ENCODE data around the gene FAM83C.

GRCh38 chr20:35286899-35287508 is 5.2 kb downstream of the FAM83C start:
- no peak for TF ChIP-seq REST (IDR thresholded peaks at IDR 0.05; ENCODE audit: low read depth)
- no peak for TF ChIP-seq EP300 (IDR thresholded peaks at IDR 0.05; ENCODE audit: borderline replicate concordance)
- no peak for TF ChIP-seq ZBTB7A (IDR thresholded peaks at IDR 0.05; ENCODE audit: low read depth)
- TF ChIP-seq CEBPB (IDR thresholded peaks at IDR 0.05) = no peak
- no peak for TF ChIP-seq YY1 (IDR thresholded peaks at IDR 0.05; ENCODE audit: low read depth)
- no peak for TF ChIP-seq EGR1 (IDR thresholded peaks at IDR 0.05)
- TF ChIP-seq NFIC (IDR thresholded peaks at IDR 0.05) = no peak
- no peak for TF ChIP-seq RAD21 (IDR thresholded peaks at IDR 0.05; ENCODE audit: low read depth)
- no peak for TF ChIP-seq MAX (IDR thresholded peaks at IDR 0.05)
